Gastrocnemius medialis (tissue), 4 donors: ENCODE measurements around the gene FCRL3.

Experiments used
- POLR2A ChIP-seq, 2 donors: fragments of 450-650 bp; IDR thresholded peaks; one replicate each; pipeline ENCODE4 v1.6.1; 2017; ENCODE audit warnings: antibody characterized with exemption in 2 of 2, mild to moderate bottlenecking in 2 of 2, moderate library complexity in 2 of 2
- TF ChIP-seq, protein P1 (sequence below), 5 experiments: fragments of 450-650 bp in 3 of 5; fragments of 200-600 bp in 2 of 5; sonication (generic) in 2 of 5; IDR thresholded peaks in 4 of 5; conservative IDR thresholded peaks in 1 of 5; 1 replicate in 4 of 5; 2 replicates in 1 of 5; pipeline ENCODE4 v1.5.1; 2016 to 2019; ENCODE audit warnings: antibody characterized with exemption in 5 of 5, mild to moderate bottlenecking in 3 of 5, moderate library complexity in 3 of 5

DNA sequence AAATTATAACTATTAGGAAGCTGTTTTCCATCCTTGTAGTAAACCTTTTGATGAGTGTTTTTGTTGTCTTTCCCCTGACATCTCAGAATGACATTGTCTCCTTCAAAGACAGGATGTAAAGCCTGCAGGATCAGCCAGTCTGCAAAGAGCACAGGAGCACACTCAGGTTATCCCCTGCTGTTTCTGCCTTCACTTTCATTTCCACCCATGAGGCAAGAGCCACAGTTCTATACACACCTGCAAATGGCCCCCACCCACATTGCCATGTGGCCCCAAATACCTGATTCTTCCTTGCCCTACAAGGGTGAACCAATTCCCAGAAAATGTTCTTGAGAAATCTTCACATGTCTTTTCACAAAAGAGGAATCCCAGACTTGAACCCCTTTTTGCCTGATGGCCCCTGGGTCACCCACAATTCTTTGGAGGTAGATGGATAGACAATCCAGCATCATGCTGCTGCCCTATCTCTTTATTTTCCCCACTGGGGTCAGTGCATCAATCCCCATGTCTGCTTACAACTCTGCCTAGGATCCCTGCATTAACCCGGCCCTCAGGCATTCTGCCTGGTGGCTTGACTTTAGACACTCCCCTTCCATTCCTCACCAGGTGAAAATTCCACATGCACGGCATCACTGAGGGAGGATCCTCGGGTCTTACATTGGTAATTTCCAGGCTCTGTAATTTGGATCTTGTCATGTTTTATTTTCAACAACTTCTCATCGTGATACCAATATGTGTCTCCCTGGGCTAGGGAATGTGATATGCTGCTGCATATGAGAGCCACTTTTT, 2.6 kb downstream of the FCRL3 start:
- TF ChIP-seq, protein P1, sequence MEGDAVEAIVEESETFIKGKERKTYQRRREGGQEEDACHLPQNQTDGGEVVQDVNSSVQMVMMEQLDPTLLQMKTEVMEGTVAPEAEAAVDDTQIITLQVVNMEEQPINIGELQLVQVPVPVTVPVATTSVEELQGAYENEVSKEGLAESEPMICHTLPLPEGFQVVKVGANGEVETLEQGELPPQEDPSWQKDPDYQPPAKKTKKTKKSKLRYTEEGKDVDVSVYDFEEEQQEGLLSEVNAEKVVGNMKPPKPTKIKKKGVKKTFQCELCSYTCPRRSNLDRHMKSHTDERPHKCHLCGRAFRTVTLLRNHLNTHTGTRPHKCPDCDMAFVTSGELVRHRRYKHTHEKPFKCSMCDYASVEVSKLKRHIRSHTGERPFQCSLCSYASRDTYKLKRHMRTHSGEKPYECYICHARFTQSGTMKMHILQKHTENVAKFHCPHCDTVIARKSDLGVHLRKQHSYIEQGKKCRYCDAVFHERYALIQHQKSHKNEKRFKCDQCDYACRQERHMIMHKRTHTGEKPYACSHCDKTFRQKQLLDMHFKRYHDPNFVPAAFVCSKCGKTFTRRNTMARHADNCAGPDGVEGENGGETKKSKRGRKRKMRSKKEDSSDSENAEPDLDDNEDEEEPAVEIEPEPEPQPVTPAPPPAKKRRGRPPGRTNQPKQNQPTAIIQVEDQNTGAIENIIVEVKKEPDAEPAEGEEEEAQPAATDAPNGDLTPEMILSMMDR (IDR thresholded peaks at IDR 0.05 in 4 of 5, conservative IDR thresholded peaks at IDR 0.05 in 1 of 5) = no peak
- no peak for TF ChIP-seq POLR2A (IDR thresholded peaks at IDR 0.05)
